GM21447 (cell line): ENCODE data around the gene PTPA.
"Not testable (repeated sequence)": the region's sequence is repeated elsewhere in the genome, so short reads cannot be mapped to it uniquely, and the experiment has no call there.

Experiments used
- ATAC-seq: cut with Tn5 transposase; IDR thresholded peaks from one replicate; pipeline ENCODE4 v1.9.1; 2021; ENCODE audit not compliant: unreplicated experiment

The PTPA gene

GRCh38 chr9:129193655-129194054, 82.4 kb downstream of the PTPA start:
- no peak for ATAC-seq

- ATAC-seq, result no peak
These were observed 83.0 kb downstream of the PTPA start for GRCh38 chr9:129194221-129194620.

GRCh38 chr9:129195606-129196005, 84.4 kb downstream of the PTPA start:
- ATAC-seq, result no peak

- not testable (repeated sequence) for ATAC-seq
These were observed 85.8 kb downstream of the PTPA start for GRCh38 chr9:129197045-129197444.

GRCh38 chr9:129197978-129198318, 86.7 kb downstream of the PTPA start:
- ATAC-seq, result no peak
